Pancreas (tissue), 10 donors: ENCODE measurements around the gene IL7R. TPM values are rescaled to one million over a fixed set of nuclear protein-coding genes. Genes with fewer than 3 reads are reported as not detected.

ENCODE experiments used
- ATAC-seq, 4 donors: fragments of 200-7000 bp; cut with Tn5 transposase; one replicate each; pipeline versions ENCODE4 v1.8.0 to v1.9.1; 2020; ENCODE audit warnings: mild to moderate bottlenecking in 4 of 4, moderate library complexity in 4 of 4
- DNase-seq, 6 donors: peaks; one replicate each; pipeline ENCODE4 v3.0.0-alpha.2; 2020
- FAIRE-seq: peaks from 2 replicates; lab custom pipeline; 2012; peaks lifted over from hg19 to GRCh38; lab: Jason Lieb, UNC
- H3K27ac ChIP-seq, 4 donors: fragments of 200-600 bp; sonication (generic); 1 replicate in 3 of 4; 2 replicates in 1 of 4; pipeline versions ENCODE4 v1.5.0 to v1.8.0; 2020
- H3K27me3 ChIP-seq, 4 donors: fragments of 200-600 bp; one replicate each; pipeline ENCODE4 v1.8.0; 2021
- H3K36me3 ChIP-seq, 3 donors: fragments of 200-600 bp; sonication (generic) in 1 of 3; one replicate each; pipeline versions ENCODE4 v1.5.0 to v1.8.0; 2020 to 2021
- H3K4me1 ChIP-seq, 3 donors: fragments of 200-600 bp; one replicate each; pipeline ENCODE4 v1.8.0; 2021
- H3K4me3 ChIP-seq, 4 donors: fragments of 200-600 bp; sonication (generic) in 2 of 4; one replicate each; pipeline versions ENCODE4 v1.5.0 to v1.8.0; 2020 to 2021
- H3K9me3 ChIP-seq, 4 donors: fragments of 200-600 bp; one replicate each; pipeline ENCODE4 v1.8.0; 2021
- CTCF ChIP-seq, 4 donors: fragments of 200-600 bp; sonication (generic) in 3 of 4; IDR thresholded peaks; one replicate each; pipeline versions ENCODE4 v1.5.0 to v1.8.0; 2021; ENCODE audit warnings: antibody characterized with exemption in 4 of 4
- WGBS, 2 donors: extraction: QIAGEN DNeasy Blood & Tissue Kit; methylation state at CpG; one replicate each; pipeline ENCODE4 v1.1.7; 2013; 5-methylcytosine and 5-hydroxymethylcytosine counted together
- intact Hi-C, 3 donors: fragments of 100-400 bp; cut with DNase I; formaldehyde crosslinking; loops; one replicate each; pipeline versions ENCODE4 v1.11.1 to v1.14.2; 2022
- polyA plus RNA-seq, 2 donors: library from polyadenylated mRNA; stranded (reverse); fragments of 200-250 nt; gene quantifications; one replicate each; pipeline ENCODE4 v1.2.3, GENCODE V29; 2013
- total RNA-seq, 6 donors: library from RNA; stranded (reverse); fragmentation: NEBNext Ultra II Directional in 4 of 6; extraction: Animal tissue kit (Norgen Biotek cat#: 25700) in 4 of 6; gene quantifications; one replicate each; pipeline versions ENCODE4 v1.2.1 to v1.2.4, GENCODE V29; 2021 to 2023
- donor health status: healthy with polysubstance abuse.
- donor health status: DM: no; HTN: no; CAD: no; lungs with moderate emphysema.
- donor health status: DM: no; HTN: no; CAD: no.
- donor health status: control.
- donor health status: control.
- donor health status: Bipolar disorder and iron deficiency.
- donor health status: DM: yes; HTN: yes; CAD: no.
- donor health status: DM: no; HTN: no; CAD: no.
- donor health status: DM: no; HTN: no; CAD: no.
- donor health status: DM: yes; HTN: yes; CAD: no.

The IL7R gene
- total and polyA plus RNA-seq, 8 donors = 0.04 to 3.9 (median 1.3) TPM

GRCh38 chr5:35867998-35868397 lies 11.3 kb downstream of the IL7R start:
- no peak for TF ChIP-seq CTCF (IDR thresholded peaks at IDR 0.05)
- no peak for ATAC-seq
- 75 to 82% methylated on average over 4 of the region's 4 CpGs for WGBS, 2 donors
- no peaks in the 10 kb centered on the region for H3K4me1 ChIP-seq
- peaks cover 0 to 3% (median 0%) of the 10 kb centered on the region in 3 donors for H3K36me3 ChIP-seq
- no peak for FAIRE-seq
- no peak overlapping the region for H3K4me3 ChIP-seq
- H3K27me3 ChIP-seq = no peaks in the 10 kb centered on the region
- H3K9me3 ChIP-seq = no peaks in the 10 kb centered on the region
- no peak overlapping the region for H3K27ac ChIP-seq
- intact Hi-C loops = no loop called here
- DNase-seq = no peak

- ATAC-seq (no peak), DNase-seq (no peak), FAIRE-seq (no peak)
- H3K4me3 ChIP-seq = no peak overlapping the region
- H3K27me3 ChIP-seq = no peaks in the 10 kb centered on the region
- WGBS, 2 donors = 70 to 76% methylated on average over 5 of the region's 5 CpGs
- no peaks in the 10 kb centered on the region for H3K9me3 ChIP-seq
- peaks cover 0 to 3% (median 0%) of the 10 kb centered on the region in 3 donors for H3K36me3 ChIP-seq
- intact Hi-C loops = no loop called here
- no peaks in the 10 kb centered on the region for H3K4me1 ChIP-seq
- TF ChIP-seq CTCF (IDR thresholded peaks at IDR 0.05) = no peak
- no peak overlapping the region for H3K27ac ChIP-seq
Observed at GRCh38 chr5:35869685-35870277, 13.1 kb downstream of the IL7R start.

- intact Hi-C loops = no loop called here
- no peaks in the 10 kb centered on the region for H3K27me3 ChIP-seq
- H3K4me3 ChIP-seq = no peak overlapping the region
- no peak overlapping the region for H3K27ac ChIP-seq
- TF ChIP-seq CTCF (IDR thresholded peaks at IDR 0.05) = no peak
- WGBS, 2 donors = 77 to 89% methylated on average over 4 of the region's 4 CpGs
- H3K36me3 ChIP-seq = peaks cover 0 to 3% (median 0%) of the 10 kb centered on the region in 3 donors
- no peaks in the 10 kb centered on the region for H3K9me3 ChIP-seq
- no peaks in the 10 kb centered on the region for H3K4me1 ChIP-seq
- DNase-seq = no peak
- no peak for ATAC-seq
- no peak for FAIRE-seq
Observed at GRCh38 chr5:35870605-35871004, 13.9 kb downstream of the IL7R start.

- H3K27me3 ChIP-seq = no peaks in the 10 kb centered on the region
- no peak for ATAC-seq
- H3K27ac ChIP-seq = no peak overlapping the region
- intact Hi-C loops = no loop called here
- peaks cover 0 to 3% (median 0%) of the 10 kb centered on the region in 3 donors for H3K36me3 ChIP-seq
- no peak for FAIRE-seq
- DNase-seq = no peak
- no peak for TF ChIP-seq CTCF (IDR thresholded peaks at IDR 0.05)
- 85 to 92% methylated on average over 2 of the region's 2 CpGs for WGBS, 2 donors
- no peak overlapping the region for H3K4me3 ChIP-seq
- H3K4me1 ChIP-seq = no peaks in the 10 kb centered on the region
- H3K9me3 ChIP-seq = no peaks in the 10 kb centered on the region
Observed at GRCh38 chr5:35876454-35876853, 19.8 kb downstream of the IL7R start.

- Histone ChIP-seq H3K27me3 (no peaks in the 10 kb centered on the region), H3K36me3 (peaks cover 0 to 3% (median 0%) of the 10 kb centered on the region in 3 donors), H3K9me3 (no peaks in the 10 kb centered on the region), H3K4me1 (no peaks in the 10 kb centered on the region), H3K27ac (no peak overlapping the region), H3K4me3 (no peak overlapping the region)
- DNase-seq (no peak), FAIRE-seq (no peak), ATAC-seq (no peak)
- intact Hi-C loops = no loop called here
- no peak for TF ChIP-seq CTCF (IDR thresholded peaks at IDR 0.05)
- 43 to 48% methylated on average over 3 of the region's 3 CpGs for WGBS, 2 donors
Observed at GRCh38 chr5:35876922-35877321, 20.2 kb downstream of the IL7R start.
